SIG-M5 treated with dmso at 0.1 percent for 504 hours (cell line): ENCODE data around the gene CCDC40.
"Not testable (repeated sequence)": the region's sequence is repeated elsewhere in the genome, so short reads cannot be mapped to it uniquely, and the experiment has no call there.

Experiments
- DNase-seq: peaks from one replicate; lab custom pipeline; 2025; ENCODE audit not compliant: unreplicated experiment; lab: John Stamatoyannopoulos, UW

The CCDC40 gene, protein sequence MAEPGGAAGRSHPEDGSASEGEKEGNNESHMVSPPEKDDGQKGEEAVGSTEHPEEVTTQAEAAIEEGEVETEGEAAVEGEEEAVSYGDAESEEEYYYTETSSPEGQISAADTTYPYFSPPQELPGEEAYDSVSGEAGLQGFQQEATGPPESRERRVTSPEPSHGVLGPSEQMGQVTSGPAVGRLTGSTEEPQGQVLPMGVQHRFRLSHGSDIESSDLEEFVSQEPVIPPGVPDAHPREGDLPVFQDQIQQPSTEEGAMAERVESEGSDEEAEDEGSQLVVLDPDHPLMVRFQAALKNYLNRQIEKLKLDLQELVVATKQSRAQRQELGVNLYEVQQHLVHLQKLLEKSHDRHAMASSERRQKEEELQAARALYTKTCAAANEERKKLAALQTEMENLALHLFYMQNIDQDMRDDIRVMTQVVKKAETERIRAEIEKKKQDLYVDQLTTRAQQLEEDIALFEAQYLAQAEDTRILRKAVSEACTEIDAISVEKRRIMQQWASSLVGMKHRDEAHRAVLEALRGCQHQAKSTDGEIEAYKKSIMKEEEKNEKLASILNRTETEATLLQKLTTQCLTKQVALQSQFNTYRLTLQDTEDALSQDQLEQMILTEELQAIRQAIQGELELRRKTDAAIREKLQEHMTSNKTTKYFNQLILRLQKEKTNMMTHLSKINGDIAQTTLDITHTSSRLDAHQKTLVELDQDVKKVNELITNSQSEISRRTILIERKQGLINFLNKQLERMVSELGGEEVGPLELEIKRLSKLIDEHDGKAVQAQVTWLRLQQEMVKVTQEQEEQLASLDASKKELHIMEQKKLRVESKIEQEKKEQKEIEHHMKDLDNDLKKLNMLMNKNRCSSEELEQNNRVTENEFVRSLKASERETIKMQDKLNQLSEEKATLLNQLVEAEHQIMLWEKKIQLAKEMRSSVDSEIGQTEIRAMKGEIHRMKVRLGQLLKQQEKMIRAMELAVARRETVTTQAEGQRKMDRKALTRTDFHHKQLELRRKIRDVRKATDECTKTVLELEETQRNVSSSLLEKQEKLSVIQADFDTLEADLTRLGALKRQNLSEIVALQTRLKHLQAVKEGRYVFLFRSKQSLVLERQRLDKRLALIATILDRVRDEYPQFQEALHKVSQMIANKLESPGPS

DNA sequence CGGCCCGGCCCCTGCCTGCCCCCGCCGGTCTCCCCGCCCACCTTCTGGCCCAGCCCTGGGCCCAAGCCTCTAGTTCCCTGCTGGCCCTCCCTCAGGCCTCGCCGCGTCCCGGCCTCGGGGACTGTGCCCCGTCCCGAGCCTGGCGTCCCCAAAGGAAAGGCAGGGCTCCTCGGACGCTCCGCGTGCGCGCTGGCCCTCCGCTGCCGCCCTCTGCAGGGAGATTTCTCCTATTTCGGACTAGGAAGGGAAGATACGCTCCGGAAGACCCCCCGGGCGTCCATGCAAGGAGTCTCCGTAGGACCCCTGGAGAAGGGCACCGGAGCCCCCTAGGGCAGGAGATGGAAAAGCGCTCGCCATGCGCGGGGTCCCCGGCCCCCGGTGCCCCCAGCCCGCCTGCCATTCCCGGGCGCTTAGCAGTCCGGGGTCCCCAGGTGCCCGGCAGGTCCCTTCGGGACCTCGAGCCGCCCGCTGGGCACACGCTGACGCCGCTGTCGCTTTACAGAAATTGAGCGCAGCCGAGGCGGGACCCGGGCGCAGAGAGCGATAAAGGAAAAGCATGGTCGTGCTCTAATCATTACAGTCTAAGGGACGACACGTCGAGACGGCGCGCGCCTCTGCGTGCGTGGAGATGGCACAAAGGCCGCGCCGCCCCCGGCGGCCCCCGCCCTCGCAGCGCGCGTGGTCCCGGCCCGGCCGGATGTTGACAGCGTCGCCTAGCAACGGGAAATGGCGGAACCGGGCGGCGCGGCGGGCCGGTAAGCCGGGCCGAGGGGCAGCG, at the start of gene CCDC40:
Gene CCDC40, plus strand, starts transcription at position 706 of the 778 bp plus-strand sequence. Its CDS starts 21 bp downstream, at position 727.
- DNase-seq, result peak; percentile 73

DNA sequence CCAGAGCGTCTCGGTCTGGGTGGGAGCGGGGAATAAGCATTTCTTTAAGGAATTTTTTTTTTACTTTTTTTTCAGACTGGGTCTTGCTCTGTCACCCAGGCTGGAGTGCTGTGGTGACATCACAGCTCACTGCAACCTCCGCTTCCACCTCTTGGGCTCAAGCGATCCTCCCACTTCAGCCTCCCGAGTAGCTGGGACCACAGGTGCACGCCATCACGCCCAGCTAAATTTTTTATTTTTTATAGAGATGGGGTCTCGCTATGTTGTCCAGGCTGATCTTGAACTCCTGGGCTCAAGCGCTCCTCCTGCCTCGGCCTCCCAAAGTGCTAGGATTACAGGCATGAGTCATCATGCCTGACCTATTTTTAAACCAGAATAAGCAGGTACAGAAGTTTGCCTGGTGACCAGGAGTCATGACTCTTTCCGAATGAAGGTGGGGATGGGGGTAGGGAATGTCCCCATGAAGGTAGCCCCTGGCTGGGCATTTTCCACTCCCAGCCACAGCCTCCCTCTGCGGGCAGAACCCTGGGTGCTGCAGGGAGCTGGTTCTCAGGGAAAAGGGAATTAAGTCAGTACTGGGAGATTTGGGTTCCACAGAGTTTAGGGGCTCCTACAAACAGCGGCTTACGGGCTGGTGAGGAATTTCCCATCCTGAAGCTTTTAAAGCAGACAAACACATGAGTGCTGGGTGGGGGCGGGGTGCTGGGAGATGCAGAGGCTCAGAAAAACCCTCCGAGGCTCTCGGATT, 49.1 kb upstream of the CCDC40 start:
- DNase-seq, result no peak

DNA sequence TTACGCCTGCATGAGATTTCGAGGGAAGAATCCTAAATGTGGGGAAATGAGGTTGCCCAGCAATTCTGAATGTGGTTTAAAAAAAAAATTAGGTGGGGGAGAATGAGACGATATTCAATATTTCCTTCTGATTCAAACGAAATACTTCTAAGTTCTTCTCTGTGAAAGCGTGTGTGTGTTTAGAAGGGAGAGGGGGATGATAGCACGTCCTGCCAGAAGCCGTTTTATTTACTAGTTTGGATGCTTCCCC, 48.6 kb upstream of the CCDC40 start:
- DNase-seq, result no peak

DNA sequence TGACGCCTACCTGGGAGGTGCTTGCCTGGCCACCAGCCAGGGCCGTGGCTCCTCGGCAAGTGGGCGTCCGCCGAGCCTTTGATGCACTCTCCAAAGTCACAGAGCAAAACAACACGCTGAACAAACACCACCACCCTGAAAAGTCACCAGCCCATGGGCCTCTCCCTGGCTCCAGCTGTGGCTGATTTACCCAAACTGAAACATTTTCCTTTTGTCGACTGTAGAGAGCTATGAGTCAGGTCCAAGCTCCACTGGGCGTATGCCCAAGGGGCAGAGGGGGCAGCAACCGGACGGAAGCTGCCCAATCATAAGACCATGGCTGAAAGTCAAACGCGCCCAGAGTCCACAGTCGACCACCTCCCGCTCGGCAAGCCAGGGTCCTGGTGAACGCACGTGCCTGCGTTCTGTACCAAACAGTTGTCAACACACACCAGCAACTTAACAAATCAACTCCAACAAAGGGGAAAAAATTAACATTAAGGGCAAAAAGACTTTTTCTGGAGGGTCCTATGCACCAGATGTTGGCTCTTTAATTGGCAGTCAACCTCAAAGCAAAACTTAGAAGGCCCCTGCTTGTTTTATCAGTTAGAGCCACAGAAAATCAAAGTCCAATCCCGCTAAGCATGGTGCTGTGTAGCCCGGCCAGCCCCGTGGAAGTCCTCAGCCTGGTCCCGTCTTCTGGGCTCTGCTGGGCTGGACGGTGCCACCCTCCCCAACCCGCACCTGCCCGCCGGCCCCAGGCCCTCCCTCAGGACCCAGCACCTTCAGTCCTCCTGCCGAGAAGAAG, 48.1 kb upstream of the CCDC40 start:
- no peak for DNase-seq

DNA sequence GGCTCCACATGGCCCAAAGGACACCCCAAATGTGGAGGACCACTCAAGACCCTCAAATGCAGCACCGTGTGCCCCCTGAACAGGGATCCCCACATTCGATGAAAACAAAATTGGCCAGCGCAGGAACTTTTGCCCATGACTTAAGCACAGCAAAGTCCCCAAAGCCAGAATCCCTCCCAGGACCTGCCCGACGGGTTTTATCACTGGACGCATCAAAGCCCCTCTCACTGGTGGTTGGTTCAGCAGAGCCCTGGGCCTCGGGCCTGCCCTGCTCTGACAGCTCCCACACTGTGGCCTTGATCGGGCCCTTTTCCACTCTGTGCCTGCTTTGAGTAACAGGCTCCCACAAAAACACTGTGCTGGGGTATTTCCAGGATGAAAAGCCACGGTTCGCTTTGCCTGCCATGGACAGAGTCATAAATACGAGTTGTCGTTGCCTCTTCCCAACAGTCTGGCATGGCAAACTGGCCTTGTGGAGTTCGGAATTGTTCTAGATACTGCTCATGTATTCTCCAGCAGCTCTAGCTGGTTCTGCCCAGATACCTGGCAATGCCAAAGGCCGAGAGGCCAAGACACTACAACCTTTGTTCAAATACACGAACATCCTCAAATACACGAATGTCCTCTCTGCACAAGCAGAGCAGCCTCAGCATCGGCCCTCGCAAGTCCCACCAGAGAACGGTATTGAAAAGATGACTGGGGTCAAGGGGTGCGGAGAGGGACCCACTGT, 47.2 kb upstream of the CCDC40 start:
- no peak for DNase-seq

DNA sequence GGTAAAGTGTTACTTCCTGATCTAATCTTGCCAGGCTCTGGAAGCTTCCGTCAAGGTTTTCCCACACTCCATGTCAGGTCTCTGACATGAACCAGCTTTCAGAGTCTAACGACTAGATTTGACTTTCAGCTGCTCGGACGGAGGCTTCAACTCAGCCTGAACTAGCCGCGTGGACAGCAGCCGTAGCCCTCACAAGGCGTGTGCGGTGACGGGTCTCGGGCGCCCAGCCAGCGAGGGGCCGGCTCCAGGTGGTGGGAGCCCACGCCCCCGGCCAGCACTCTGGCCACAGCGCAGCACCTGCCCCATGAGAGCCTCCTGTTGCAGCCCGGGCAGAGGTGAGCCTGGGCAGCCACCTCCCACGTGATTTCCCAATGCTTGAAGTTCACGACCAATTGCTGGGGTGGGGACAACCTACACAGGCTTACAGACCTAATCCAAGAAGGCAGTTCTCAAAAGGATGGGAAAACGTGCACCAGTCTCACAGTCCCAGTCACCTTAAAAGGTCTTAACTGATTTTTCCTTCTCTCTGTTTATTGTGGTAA, 46.3 kb upstream of the CCDC40 start:
- DNase-seq, result no peak

DNA sequence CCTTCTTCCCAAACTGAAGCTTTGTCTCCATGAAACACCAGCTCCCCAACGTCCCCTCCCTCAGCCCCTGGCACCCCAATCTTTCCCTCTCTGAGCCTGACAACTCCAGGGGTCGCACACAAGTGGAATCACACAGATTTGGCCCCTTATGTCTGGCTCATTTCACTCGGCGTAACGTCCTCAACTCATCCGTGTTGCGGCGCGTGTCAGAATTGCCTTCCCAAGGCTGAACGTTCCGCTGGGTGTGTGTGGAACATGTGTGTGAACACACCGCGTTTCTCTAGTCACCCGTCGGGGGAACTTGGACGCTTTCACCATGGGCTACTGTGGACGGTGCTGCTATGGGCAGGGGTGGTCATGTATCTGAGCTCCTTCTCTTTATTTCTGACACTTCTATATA, 45.7 kb upstream of the CCDC40 start:
- DNase-seq, result no peak

DNA sequence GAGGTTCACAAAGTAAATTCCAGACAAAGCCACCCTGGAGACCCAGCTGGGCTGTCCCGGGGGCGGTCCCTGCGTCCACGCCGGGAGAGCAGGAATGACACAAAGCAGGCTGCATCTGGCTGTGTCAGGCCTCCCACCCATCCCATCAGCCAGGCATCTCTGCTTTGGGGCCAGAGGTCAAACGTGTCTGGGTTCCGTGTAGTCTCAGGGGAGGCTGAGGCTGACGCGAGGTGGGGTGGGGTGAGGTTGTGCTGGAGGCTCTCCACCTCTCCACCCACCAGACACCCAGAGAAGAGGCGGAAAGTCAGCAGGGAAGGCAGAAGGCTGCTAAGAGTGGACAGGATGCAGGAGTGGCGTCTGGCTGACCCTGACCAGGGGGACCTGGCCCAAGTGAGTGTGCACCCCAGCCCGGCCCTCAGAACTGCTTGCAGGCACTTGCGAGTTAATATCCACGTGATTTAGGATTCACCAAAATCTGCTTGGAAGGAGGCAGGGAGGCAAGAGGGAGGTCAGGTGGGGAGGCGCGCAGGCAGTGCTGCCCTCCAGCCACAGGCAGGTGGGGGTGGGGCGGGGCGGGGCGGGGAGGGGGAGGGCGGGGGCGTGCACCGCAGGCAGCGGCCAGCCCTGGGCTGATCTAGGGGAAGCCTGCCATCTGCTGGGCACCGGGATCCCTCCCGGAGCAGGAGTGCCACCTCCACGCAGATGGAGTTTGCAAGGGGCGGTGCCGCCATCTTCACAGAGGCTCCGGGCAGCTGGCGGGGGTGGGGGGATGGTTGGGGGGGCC, 45.1 kb upstream of the CCDC40 start:
- DNase-seq, result peak; percentile 58

DNA sequence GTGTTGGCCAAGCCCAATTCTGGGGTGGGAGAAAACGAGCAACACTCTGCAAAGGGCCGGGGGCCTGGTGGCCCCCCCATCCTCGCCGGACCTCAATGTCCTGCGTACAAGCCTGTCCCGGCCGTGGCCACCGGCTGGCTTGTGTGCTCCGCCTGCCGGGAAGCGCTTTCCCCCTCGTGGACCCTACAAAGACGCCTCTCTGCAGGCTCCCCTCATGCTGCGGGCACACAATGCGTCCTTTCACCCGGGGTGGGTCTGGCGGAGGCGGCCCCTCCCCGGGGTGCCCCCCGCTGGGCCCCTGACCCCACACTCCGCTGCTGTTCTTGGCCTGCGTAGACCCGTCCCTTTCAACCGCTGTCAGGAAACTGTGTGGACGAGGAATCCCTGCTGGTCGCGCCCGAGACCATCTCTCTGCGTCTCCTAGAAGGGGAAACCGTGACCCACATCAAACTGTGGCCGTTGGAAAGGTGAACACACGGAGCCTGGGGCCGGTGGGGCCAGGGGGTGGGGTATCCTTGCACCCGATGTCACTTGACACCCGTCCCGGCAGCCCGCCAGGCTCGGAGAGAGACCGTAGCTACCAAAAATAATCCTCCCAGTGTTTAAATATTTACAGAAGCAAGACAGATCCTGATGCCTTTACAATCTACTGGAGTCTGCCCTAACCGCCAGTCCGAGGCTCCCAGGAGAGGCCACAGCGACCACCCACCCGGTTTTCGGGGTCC, 44.4 kb upstream of the CCDC40 start:
- DNase-seq, result no peak

DNA sequence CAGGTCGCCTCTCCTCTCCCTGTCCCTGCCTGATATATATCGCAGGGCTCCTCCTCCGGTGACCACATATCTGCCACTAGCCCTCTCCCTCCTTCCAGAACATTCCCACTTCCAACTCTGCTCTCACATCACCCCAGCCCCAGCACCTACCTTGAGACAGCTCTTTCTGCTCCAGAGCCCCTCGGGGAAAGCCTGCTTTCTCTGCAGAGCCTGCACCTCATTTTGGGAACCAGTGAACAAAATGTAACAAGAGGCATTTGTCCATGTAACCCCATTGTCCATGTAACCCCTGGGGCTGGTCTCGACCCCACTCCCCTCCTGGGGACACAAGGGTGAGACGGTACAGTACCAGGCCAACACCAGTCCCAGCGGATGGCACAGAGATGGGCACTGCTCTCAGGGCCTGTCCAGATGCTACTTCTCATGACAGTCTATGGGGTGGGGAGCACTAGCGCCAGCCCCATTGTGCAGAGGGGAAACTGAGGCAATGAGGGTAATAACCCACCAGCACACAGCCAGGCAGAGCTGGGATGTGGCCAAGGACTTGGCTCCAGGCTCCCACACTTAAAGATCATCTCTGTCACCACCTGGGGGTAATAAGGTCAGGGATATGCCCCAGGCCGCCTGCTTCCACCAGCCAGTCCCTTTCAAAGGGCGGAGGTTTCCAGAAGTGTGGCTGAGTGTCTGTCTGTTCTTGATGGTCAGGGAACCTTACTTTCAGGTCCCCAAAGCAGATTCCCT, 43.6 kb upstream of the CCDC40 start:
- DNase-seq, result no peak

DNA sequence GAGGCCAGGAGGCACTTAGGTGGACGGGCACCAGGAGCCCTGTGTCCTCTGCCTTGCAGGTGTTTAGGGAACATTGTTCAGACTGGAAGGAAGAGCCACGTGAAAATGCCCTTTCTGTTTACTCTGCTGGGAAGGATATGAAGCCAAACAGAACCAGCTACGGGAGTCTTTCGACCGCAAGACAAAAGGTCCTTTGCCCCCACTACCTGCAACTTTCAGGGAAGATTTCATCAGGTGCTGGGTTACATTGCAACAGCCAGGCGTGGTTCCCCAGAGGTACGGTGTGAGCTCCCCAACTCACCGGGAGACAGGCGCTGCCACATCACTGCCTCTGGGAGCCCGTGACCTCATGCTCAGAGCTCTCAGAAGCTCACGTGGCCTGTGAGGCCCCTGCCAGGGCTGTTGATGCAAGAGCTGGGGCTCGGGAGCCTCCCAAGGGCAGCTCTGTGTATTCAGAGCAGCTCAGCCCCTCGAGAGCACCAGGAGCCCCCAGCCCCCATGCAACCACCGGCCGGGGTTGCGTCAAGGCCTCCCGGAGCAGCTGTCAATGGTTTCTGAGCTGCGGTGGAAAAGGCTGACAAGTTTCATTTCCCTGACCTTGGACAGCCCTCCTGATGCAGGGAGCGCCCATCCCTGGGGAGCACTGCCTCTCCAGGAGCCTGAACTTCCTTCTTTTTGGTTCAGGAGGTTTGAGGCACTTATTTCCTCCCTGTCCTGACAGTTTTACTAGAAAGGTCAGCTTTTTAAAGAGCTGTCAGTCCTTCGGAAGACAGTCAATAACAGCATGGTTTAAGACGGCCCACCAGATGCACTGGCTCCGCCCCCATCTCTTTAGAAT, 42.8 kb upstream of the CCDC40 start:
- peak; percentile 96 for DNase-seq

DNA sequence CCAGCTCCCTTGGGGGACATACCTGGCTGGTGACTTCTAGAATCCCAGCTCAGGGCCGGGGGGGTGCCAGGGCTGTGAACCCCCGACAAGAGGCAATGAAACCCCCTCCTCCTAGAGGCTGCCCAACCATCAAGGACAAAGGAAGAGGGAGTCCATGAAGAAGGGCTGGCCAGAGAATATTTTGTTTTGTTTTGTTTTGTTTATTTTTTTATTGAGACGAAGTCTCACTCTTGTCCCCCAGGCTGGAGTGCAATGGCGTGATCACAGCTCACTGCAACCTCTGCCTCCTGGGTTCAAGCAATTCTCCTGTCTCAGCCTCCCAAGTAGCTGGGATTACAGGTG, 42.2 kb upstream of the CCDC40 start:
- not testable (repeated sequence) for DNase-seq

DNA sequence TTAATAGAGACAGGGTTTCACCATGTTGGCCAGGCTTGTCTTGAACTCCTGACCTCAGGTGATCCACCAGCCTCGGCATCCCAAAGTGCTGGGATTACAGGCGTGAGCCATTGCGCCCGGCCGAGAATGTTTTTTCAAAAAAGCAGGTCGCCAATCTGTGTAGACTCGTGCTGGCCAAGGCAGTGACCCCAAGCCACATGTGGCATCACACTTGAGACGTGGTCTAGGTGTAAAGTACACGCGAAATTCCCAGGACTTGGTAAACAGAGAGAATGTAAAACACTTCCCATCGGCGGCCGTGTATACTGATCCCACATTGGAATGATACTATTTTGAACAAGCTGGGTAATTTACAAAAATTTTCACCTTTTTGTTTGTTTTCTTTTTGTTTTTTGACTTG, 41.8 kb upstream of the CCDC40 start:
- no peak for DNase-seq

DNA sequence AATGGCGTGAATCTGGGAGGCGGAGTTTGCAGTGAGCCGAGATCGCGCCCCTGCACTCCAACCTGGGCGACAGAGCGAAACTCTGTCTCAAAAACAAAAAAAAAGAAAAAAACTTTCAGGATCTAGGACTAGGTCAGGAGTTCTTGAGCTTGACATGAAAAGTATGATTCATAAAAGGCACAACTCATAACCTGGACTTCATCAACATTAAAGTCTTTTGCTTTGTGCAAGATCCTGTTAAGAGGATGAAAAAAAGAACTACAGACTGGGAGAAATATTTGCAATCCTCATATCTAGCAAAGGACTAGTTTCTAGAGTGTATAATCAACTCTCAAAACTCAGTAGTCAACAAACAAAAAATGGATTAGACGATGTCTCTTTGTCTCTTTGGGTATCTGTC, 40.7 kb upstream of the CCDC40 start:
- DNase-seq, result no peak

DNA sequence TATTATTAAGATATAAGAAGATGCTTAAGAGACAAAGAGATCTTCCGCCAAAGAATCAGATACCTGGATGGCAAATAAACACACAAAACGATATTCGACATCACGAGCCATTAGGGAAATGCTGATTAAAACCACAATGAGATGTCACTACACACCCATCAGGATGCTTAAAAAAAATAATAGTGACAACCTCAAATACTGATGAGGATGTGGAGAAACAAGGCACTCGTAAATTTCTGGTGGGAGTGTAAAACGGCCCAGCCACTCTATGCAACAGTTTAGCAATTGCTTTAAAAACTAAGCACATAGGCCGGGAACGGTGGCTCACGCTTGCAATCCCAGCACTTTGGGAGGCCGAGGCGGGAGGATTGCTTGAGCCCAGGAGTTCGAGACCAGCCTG, 40.2 kb upstream of the CCDC40 start:
- no peak for DNase-seq
